Left ventricle myocardium inferior (tissue), 1 donor: ENCODE measurements around the gene PRDM16. TPM values are rescaled to one million over a fixed set of nuclear protein-coding genes. Genes with fewer than 3 reads are reported as not detected.

Source experiments
- DNase-seq: peaks from one replicate; pipeline ENCODE4 v3.0.0-alpha.2; 2020
- H3K27ac ChIP-seq: fragments of 200-600 bp; replicated peaks from 2 replicates; pipeline ENCODE4 v1.8.0; 2021
- H3K27me3 ChIP-seq: fragments of 200-600 bp; 2 replicates; pipeline ENCODE4 v1.8.0; 2021; ENCODE audit warnings: low read depth
- H3K36me3 ChIP-seq: fragments of 200-600 bp; 2 replicates; pipeline ENCODE4 v1.8.0; 2021
- H3K4me1 ChIP-seq: fragments of 200-600 bp; 2 replicates; pipeline ENCODE4 v1.8.0; 2021
- H3K4me3 ChIP-seq: fragments of 200-600 bp; 2 replicates; pipeline ENCODE4 v1.8.0; 2021; ENCODE audit warnings: mild to moderate bottlenecking, moderate library complexity
- H3K9me3 ChIP-seq: fragments of 200-600 bp; replicated peaks from 2 replicates; pipeline ENCODE4 v1.8.0; 2021
- intact Hi-C: fragments of 100-400 bp; cut with micrococcal nuclease; formaldehyde crosslinking; loops from one replicate; pipeline ENCODE4 v1.11.0; 2022
- total RNA-seq: library from RNA; stranded (reverse); fragmentation: NEBNext Ultra II Directional; extraction: Animal tissue kit (Norgen Biotek cat#: 25700); gene quantifications from one replicate; pipeline ENCODE4 v1.2.1, GENCODE V29; 2021
- TF ChIP-seq, protein P1 (sequence below): fragments of 200-600 bp; IDR thresholded peaks from 2 replicates; pipeline ENCODE4 v1.8.0; 2021; ENCODE audit warnings: antibody characterized with exemption, mild to moderate bottlenecking, borderline replicate concordance
- donor health status: DM: no; HTN: yes; CAD: no; lungs with severe emphysema.

PRDM16 gene
- total RNA-seq, 1 donor from 2014 or later: 16.6 TPM

GRCh38 chr1:3249631-3250501 is 180.9 kb downstream of the PRDM16 start:
- intact Hi-C loops: no loop called here
- no peak for DNase-seq

GRCh38 chr1:3250624-3251023 is 181.6 kb downstream of the PRDM16 start:
- TF ChIP-seq, protein P1, sequence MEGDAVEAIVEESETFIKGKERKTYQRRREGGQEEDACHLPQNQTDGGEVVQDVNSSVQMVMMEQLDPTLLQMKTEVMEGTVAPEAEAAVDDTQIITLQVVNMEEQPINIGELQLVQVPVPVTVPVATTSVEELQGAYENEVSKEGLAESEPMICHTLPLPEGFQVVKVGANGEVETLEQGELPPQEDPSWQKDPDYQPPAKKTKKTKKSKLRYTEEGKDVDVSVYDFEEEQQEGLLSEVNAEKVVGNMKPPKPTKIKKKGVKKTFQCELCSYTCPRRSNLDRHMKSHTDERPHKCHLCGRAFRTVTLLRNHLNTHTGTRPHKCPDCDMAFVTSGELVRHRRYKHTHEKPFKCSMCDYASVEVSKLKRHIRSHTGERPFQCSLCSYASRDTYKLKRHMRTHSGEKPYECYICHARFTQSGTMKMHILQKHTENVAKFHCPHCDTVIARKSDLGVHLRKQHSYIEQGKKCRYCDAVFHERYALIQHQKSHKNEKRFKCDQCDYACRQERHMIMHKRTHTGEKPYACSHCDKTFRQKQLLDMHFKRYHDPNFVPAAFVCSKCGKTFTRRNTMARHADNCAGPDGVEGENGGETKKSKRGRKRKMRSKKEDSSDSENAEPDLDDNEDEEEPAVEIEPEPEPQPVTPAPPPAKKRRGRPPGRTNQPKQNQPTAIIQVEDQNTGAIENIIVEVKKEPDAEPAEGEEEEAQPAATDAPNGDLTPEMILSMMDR: no peak
- peaks cover 18% of the 10 kb centered on the region for H3K4me1 ChIP-seq
- H3K36me3 ChIP-seq: no peaks in the 10 kb centered on the region
- H3K27me3 ChIP-seq: peaks cover 49% of the 10 kb centered on the region
- no peak overlapping the region for H3K27ac ChIP-seq
- no peak for DNase-seq
- intact Hi-C loops: no loop called here
- no peak overlapping the region for H3K4me3 ChIP-seq
- H3K9me3 ChIP-seq: no peaks in the 10 kb centered on the region

More at GRCh38 chr1:3249631-3250501, 180.9 kb downstream of the PRDM16 start:
- TF ChIP-seq, protein P1: no peak
- Histone ChIP-seq H3K36me3 (no peaks in the 10 kb centered on the region), H3K9me3 (no peaks in the 10 kb centered on the region), H3K4me1 (peaks cover 18% of the 10 kb centered on the region), H3K4me3 (no peak overlapping the region), H3K27ac (no peak overlapping the region), H3K27me3 (peaks cover 49% of the 10 kb centered on the region)

DNA sequence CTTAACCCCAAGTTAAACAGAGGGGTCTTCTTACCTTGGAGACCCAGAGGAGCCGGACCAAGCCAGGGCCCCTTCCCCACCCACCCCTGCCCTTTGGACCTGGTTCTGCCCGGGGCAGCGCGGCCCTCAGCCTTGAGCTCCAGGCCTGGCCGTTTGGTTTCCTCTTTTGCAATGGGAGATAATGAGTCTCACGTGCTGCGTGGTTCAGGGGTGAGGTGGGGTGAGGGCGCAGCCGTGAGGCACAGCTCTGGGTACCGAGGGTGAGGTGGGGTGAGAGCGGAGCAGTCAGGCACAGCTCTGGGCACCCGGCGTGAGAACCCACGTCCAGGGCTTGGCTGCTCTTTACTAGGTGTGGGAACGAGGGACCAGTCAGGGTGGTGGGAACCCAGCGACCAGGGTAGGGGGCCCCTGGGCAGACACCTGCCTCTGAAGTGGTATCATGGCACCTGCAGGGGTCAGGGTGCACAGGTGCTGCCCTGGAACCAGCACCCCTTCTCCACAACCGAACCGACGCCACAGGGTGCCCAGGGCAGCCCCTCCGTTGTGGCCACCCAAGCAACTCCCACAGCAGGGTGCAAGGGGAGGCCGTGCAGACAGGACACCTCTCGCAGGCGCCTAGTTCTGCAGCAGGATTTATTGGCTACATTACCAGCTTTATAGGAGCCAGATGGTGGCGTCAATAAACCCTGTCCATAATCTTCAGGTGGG is 182.2 kb downstream of the PRDM16 start:
- TF ChIP-seq, protein P1: no peak
- H3K27me3 ChIP-seq: peaks cover 43% of the 10 kb centered on the region
- intact Hi-C loops: no loop called here
- DNase-seq: no peak
- no peak overlapping the region for H3K4me3 ChIP-seq
- no peaks in the 10 kb centered on the region for H3K36me3 ChIP-seq
- no peaks in the 10 kb centered on the region for H3K9me3 ChIP-seq
- no peak overlapping the region for H3K27ac ChIP-seq
- H3K4me1 ChIP-seq: peaks cover 18% of the 10 kb centered on the region

DNA sequence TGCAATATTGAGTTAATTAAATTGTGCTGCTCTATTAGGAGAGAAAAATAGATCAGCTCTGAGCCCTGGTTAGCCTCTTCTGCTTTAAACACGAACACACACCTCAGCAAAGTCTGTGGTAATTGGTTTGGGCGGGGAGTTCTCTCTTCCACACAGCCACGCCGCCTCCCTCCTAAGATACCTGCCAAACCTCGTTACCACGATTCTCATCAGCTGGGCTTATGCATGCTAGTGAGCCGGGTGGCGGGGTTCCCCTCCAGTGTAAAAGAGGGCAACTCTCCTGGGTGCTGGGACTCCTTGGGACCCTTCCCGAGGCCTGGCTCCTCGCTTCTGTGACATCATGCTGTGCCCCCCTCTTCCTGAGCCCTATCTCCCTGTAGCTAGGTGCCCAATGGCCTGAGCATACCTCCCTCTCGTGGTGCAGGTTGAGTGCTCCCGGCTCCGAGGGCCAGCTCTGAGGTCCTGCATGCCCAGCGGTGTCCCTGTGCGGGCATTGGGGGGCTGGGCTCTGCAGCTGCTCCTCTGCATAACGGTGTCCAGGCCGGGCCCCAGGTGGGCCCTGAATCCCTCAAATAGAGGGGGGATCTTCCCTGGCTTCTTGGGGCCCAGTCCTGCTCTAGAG is 182.9 kb downstream of the PRDM16 start:
- no peak for DNase-seq
- Histone ChIP-seq H3K9me3 (no peaks in the 10 kb centered on the region), H3K27me3 (peaks cover 38% of the 10 kb centered on the region), H3K36me3 (no peaks in the 10 kb centered on the region), H3K4me3 (no peak overlapping the region), H3K4me1 (peaks cover 18% of the 10 kb centered on the region), H3K27ac (no peak overlapping the region)
- intact Hi-C loops: no loop called here
- TF ChIP-seq, protein P1: no peak

GRCh38 chr1:3255680-3256079 is 186.7 kb downstream of the PRDM16 start:
- H3K9me3 ChIP-seq: no peaks in the 10 kb centered on the region
- TF ChIP-seq, protein P1: no peak
- H3K4me1 ChIP-seq: peaks cover 9% of the 10 kb centered on the region
- no peak for DNase-seq
- no peak overlapping the region for H3K27ac ChIP-seq
- no peaks in the 10 kb centered on the region for H3K36me3 ChIP-seq
- intact Hi-C loops: no loop called here
- peaks cover 3% of the 10 kb centered on the region for H3K27me3 ChIP-seq
- H3K4me3 ChIP-seq: no peak overlapping the region
